ENCODE measurements around the gene TMEM198. TPM values are rescaled to one million over a fixed set of nuclear protein-coding genes. Genes with fewer than 3 reads are reported as not detected.

TMEM198 gene
- total and polyA plus RNA-seq, 2 experiments from 2014 or later: 6.7 to 12.2 TPM

DNA sequence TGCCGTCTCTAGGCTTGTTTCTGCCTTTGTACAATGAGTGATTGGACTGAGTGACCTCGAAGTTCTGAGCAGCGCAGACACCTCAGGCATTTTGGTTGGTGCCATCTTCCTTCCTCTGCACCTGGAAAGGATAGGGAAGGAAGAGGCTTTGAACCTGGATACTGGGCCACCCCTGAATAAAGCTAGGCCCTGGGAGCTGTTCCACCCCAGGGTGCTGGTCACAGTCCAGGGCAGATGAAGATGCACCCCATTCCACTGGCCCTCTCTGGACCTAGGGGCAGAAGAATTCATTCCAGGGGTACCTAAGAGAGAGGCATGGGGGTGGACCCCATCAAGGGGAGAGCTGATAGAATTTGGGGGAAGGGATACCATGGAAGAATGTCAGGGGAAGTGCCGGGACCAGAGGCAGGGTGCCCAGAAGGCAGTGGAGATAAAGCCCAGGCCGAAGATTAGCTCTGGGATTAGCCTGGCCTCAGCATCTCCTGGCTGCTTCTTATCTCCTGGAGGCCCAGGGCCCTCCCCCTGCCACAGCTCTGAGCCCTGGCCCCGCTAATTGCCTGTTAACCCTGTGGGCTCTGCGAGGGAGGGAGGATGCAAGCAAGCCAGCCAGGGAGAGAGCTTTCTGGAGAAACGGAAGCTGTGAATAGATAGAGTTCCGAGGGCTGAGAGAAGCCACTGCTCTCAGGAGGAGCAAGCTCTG is 18.1 kb upstream of the TMEM198 start:
- Histone ChIP-seq H3K27me3 (no peaks in the 10 kb centered on the region), H3K4me1 (ENCODE audit: low read depth) (peaks cover 72% of the 10 kb centered on the region), H3K36me3 (no peaks in the 10 kb centered on the region), H3K4me3 (no peak overlapping the region), H3K9me3 (ENCODE audit: low read depth) (no peaks in the 10 kb centered on the region), H3K27ac (peak overlapping the region; percentile 86)
- DNase-seq (ENCODE audit: low read depth in 1 of 2, low spot score in 1 of 2): peak; percentile 70 to 84
- no peak for TF ChIP-seq CTCF (IDR thresholded peaks at IDR 0.05; ENCODE audit: low read depth, low read length)

- Histone ChIP-seq H3K9me3 (ENCODE audit: low read depth) (no peaks in the 10 kb centered on the region), H3K4me3 (no peak overlapping the region), H3K27ac (peak overlapping the region; percentile 86), H3K36me3 (no peaks in the 10 kb centered on the region), H3K27me3 (no peaks in the 10 kb centered on the region), H3K4me1 (ENCODE audit: low read depth) (peaks cover 64% of the 10 kb centered on the region)
- no peak for DNase-seq (ENCODE audit: low read depth in 1 of 2, low spot score in 1 of 2)
- no peak for TF ChIP-seq CTCF (IDR thresholded peaks at IDR 0.05; ENCODE audit: low read depth, low read length)
Observed at GRCh38 chr2:219526320-219527075, 17.3 kb upstream of the TMEM198 start.

DNA sequence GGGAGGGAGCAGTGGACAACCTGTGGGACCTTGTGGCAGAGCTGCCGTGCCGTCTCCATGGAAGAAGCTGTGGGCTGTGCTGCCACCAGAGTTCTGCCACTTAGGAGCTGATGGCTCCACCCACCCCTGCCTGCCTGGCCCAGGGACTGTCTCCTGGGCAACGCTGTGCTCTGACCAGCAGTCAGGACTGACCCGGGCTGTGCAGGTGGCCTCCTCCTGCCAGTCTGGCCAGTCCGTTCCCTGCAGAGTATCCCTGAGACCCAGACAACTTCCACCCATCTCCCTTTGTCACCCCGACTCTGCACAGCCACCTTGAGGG is 16.8 kb upstream of the TMEM198 start:
- DNase-seq (ENCODE audit: low read depth in 1 of 2, low spot score in 1 of 2): peak in 1 of 2 donors; percentile 67
- Histone ChIP-seq H3K9me3 (ENCODE audit: low read depth) (no peaks in the 10 kb centered on the region), H3K27ac (peak overlapping the region; percentile 86), H3K4me3 (no peak overlapping the region), H3K4me1 (ENCODE audit: low read depth) (peaks cover 59% of the 10 kb centered on the region), H3K27me3 (no peaks in the 10 kb centered on the region), H3K36me3 (no peaks in the 10 kb centered on the region)
- no peak for TF ChIP-seq CTCF (IDR thresholded peaks at IDR 0.05; ENCODE audit: low read depth, low read length)

DNA sequence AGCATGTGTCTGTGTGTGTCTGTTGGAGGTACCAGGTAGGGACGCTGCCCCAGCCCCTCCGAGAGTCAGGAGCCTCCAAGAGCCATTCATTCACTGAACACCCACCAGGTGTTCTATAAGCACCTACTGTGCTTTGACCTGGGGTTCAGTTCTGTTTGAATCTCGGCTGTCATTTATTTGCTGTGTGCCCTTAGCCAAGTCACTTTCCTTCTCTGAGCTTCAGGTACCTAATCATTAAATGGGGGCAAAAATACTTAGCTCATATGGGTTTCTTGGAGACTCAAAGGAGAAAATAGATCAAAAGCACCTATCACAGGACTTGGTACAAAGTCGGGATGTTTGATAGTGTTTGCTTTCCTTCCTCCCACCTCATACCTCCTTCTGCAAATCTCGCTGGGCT is 16.4 kb upstream of the TMEM198 start:
- H3K36me3 ChIP-seq: no peaks in the 10 kb centered on the region
- H3K27ac ChIP-seq: peak overlapping the region; percentile 86
- H3K27me3 ChIP-seq: no peaks in the 10 kb centered on the region
- H3K9me3 ChIP-seq (ENCODE audit: low read depth): no peaks in the 10 kb centered on the region
- peaks cover 54% of the 10 kb centered on the region for H3K4me1 ChIP-seq (ENCODE audit: low read depth)
- TF ChIP-seq CTCF (IDR thresholded peaks at IDR 0.05; ENCODE audit: low read depth, low read length): no peak
- DNase-seq (ENCODE audit: low read depth in 1 of 2, low spot score in 1 of 2): no peak
- H3K4me3 ChIP-seq: no peak overlapping the region

- peaks cover 34% of the 10 kb centered on the region for H3K4me1 ChIP-seq (ENCODE audit: low read depth)
- no peak overlapping the region for H3K27ac ChIP-seq
- H3K27me3 ChIP-seq: no peaks in the 10 kb centered on the region
- peak; percentile 88 to 92 for DNase-seq (ENCODE audit: low read depth in 1 of 2, low spot score in 1 of 2)
- no peak overlapping the region for H3K4me3 ChIP-seq
- no peaks in the 10 kb centered on the region for H3K9me3 ChIP-seq (ENCODE audit: low read depth)
- H3K36me3 ChIP-seq: no peaks in the 10 kb centered on the region
- TF ChIP-seq CTCF (IDR thresholded peaks at IDR 0.05; ENCODE audit: low read depth, low read length): peak; percentile 97
Observed at GRCh38 chr2:219530048-219530963, 13.5 kb upstream of the TMEM198 start.
